Astrocyte (in vitro differentiated cells and primary cell): ENCODE data around the gene MOV10.

ENCODE experiments used
- EZH2 ChIP-seq: IDR thresholded peaks from 2 replicates; pipeline ENCODE4 v1.6.1; 2012; ENCODE audit warnings: mild to moderate bottlenecking, low read length, inconsistent platforms; ENCODE audit not compliant: insufficient read depth
- TF ChIP-seq, protein P1 (sequence below): IDR thresholded peaks from 2 replicates; pipeline ENCODE4 v1.5.1; 2011; ENCODE audit warnings: low read depth, mild to moderate bottlenecking, inconsistent platforms, low read length, moderate library complexity; ENCODE audit not compliant: insufficient read depth

- TF ChIP-seq, protein P1, sequence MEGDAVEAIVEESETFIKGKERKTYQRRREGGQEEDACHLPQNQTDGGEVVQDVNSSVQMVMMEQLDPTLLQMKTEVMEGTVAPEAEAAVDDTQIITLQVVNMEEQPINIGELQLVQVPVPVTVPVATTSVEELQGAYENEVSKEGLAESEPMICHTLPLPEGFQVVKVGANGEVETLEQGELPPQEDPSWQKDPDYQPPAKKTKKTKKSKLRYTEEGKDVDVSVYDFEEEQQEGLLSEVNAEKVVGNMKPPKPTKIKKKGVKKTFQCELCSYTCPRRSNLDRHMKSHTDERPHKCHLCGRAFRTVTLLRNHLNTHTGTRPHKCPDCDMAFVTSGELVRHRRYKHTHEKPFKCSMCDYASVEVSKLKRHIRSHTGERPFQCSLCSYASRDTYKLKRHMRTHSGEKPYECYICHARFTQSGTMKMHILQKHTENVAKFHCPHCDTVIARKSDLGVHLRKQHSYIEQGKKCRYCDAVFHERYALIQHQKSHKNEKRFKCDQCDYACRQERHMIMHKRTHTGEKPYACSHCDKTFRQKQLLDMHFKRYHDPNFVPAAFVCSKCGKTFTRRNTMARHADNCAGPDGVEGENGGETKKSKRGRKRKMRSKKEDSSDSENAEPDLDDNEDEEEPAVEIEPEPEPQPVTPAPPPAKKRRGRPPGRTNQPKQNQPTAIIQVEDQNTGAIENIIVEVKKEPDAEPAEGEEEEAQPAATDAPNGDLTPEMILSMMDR: no peak
- TF ChIP-seq EZH2: no peak
These were observed 18.2 kb downstream of the MOV10 start for GRCh38 chr1:112692681-112693080.
